IPS-20b (cell line): ENCODE data around the gene PPA1.
"Not testable (repeated sequence)": the region's sequence is repeated elsewhere in the genome, so short reads cannot be mapped to it uniquely, and the experiment has no call there.

Experiments used
- H3K27ac ChIP-seq: one replicate; pipeline ENCODE4 v1.5.1; 2013; ENCODE audit warnings: low read length
- H3K27me3 ChIP-seq: 2 replicates; pipeline ENCODE4 v1.6.1; 2013; ENCODE audit warnings: mild to moderate bottlenecking, low read length, inconsistent platforms; ENCODE audit not compliant: insufficient read depth
- H3K36me3 ChIP-seq: 2 replicates; pipeline ENCODE4 v1.6.1; 2013; ENCODE audit warnings: low read depth, mild to moderate bottlenecking, inconsistent platforms, low read length, moderate library complexity; ENCODE audit not compliant: insufficient read depth
- H3K4me1 ChIP-seq: 2 replicates; pipeline ENCODE4 v1.6.1; 2013; ENCODE audit warnings: mild to moderate bottlenecking, control low read depth, inconsistent platforms, low read length, moderate library complexity; ENCODE audit not compliant: insufficient read depth
- H3K4me3 ChIP-seq: 2 replicates; pipeline ENCODE4 v1.5.1; 2013; ENCODE audit warnings: mild to moderate bottlenecking, low read length, inconsistent platforms
- H3K9ac ChIP-seq: 2 replicates; pipeline ENCODE4 v1.6.1; 2013; ENCODE audit warnings: low read depth, mild to moderate bottlenecking, inconsistent platforms, low read length, moderate library complexity
- H3K9me3 ChIP-seq: 2 replicates; pipeline ENCODE4 v1.6.1; 2013; ENCODE audit warnings: mild to moderate bottlenecking, low read depth, low read length, inconsistent platforms; ENCODE audit not compliant: insufficient read depth

PPA1 gene

DNA sequence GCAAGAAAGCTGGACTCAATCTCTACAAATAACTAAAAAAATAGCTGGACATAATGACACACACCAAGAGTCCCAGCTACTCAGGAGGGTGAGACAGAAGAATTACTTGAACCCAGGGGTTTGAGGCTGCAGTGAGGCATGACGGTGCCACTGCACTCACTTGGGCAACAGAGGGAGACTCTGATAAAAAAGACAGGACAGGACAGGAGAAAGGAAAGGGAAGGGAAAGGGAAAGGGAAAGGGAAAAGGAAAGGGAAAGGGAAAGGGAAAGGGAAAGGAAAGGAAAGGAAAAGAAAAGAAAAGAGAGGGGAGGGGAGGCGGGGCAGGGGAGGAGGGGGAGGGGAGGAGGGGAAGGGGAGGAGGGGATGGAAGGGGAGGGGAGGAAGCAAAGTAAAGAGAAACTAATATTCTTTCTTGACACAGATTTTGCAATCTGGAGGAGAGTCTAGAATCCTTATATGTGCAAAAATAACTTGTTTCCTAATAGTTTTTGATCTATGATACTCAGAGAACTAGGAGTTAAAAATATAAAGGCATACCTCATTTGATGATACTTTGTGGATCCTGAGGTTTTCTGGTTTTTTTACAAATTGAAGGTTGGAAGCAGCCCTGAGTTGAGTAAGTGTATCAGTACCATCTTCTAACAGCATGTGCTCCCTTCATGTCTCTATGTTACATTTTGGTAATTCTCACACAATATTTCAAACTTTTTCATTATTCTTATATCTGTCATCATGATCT, 70.9 kb downstream of the PPA1 start:
- Histone ChIP-seq H3K36me3 (peaks cover 68% of the 10 kb centered on the region), H3K27ac (no peak overlapping the region), H3K27me3 (no peaks in the 10 kb centered on the region), H3K4me3 (no peak overlapping the region), H3K4me1 (no peaks in the 10 kb centered on the region), H3K9me3 (no peaks in the 10 kb centered on the region), H3K9ac (no peak overlapping the region)

DNA sequence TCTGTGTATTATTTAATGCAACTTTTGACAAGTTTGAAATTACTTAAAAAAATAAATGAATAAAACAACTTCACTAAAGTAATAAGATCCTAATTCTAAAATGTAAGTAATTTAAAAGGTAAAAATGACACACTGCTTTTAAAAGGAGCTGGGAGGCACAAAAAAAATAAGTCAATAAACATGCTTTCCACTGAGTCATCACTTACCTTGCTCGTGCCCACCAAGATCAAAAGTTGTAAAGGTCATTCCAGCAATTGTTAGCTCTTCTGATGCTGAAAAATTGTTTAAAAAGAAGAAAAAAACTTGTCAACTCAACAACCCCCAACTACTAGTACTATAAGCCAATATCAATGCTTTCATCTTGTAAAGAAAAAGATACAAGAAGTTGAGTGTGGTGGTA, 72.4 kb downstream of the PPA1 start:
- no peaks in the 10 kb centered on the region for H3K27me3 ChIP-seq
- H3K9me3 ChIP-seq: no peaks in the 10 kb centered on the region
- H3K27ac ChIP-seq: no peak overlapping the region
- no peak overlapping the region for H3K9ac ChIP-seq
- H3K4me3 ChIP-seq: no peak overlapping the region
- H3K4me1 ChIP-seq: peaks cover 3% of the 10 kb centered on the region; the same call in 1 of the 2 replicates
- peaks cover 74% of the 10 kb centered on the region for H3K36me3 ChIP-seq

DNA sequence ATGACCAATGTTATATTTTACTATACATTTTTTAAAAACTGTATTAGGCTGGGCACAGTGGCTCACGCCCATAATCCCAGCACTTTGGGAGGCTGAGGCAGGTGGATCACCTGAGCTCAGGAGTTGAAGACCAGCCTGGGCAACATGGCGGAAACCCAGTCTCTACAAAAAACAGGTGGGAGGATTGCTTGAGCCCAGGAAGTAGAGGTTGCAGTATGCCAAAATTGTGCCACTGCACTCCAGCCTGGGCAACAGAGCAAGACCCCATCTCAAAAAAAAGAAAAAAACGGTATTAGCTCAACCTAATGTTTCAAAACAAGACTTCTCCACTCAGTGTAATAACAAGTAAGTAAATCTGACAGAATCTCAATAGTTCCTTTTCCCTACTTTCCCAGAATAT, 73.9 kb downstream of the PPA1 start:
- H3K36me3 ChIP-seq: peaks cover 79% of the 10 kb centered on the region
- H3K9ac ChIP-seq, H3K4me3 ChIP-seq, H3K27ac ChIP-seq, H3K9me3 ChIP-seq, H3K27me3 ChIP-seq, H3K4me1 ChIP-seq: not testable (repeated sequence)

DNA sequence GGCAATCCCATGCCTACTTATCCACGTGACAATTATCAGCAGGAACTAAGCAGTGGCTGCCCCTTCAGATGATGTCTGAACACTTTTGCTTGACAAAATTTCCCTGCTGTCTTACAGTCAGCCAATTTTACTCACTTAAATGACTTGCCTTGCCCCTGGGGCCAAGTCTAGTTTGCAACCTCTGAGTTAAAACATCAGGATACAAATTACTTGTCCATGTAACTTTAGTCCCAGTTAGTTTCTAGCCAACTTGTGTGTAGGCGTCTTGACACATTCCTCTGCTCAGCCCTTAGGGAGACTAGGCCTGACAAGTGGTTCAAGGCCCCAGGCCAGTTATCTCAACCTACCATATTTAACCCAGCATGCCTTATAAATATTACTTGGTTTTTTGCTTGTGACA, 75.1 kb downstream of the PPA1 start:
- Histone ChIP-seq H3K9ac (no peak overlapping the region), H3K4me1 (peaks cover 3% of the 10 kb centered on the region; the same call in 1 of the 2 replicates), H3K4me3 (no peak overlapping the region), H3K27ac (no peak overlapping the region), H3K27me3 (no peaks in the 10 kb centered on the region), H3K36me3 (peaks cover 86% of the 10 kb centered on the region), H3K9me3 (no peaks in the 10 kb centered on the region)

DNA sequence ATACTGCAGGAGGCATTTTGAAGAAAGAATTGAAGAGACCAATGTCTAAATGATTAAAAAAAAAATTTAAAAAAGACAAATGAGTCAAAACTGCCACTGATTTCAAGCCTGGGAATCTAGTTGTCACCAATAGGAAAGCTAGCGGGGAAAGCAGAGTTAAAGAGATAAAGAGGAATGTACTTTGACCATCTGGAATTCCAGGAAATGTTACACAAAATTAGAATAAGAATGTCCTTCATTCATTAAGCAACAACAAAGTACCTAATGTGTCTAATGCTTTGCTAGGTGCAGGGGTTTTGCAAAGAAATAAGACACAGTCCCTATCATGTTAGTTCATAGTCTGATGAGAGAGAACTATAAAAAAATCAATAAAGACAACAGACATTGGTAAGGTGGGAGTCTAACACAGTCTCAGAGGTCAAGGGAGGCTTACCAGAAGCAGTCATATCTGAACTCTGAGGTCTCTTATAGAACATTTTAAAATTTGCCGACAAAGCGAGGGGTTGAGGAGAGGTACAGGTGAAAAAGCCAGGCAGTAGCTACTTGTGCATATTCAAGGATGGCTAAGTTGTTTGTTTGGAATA, 77.9 kb downstream of the PPA1 start:
- Histone ChIP-seq H3K4me1 (peaks cover 3% of the 10 kb centered on the region; the same call in 1 of the 2 replicates), H3K4me3 (no peak overlapping the region), H3K9ac (no peak overlapping the region), H3K36me3 (peaks cover 99% of the 10 kb centered on the region), H3K27me3 (no peaks in the 10 kb centered on the region), H3K9me3 (no peaks in the 10 kb centered on the region), H3K27ac (no peak overlapping the region)
